ENCODE data around the gene NTF3.

DNA sequence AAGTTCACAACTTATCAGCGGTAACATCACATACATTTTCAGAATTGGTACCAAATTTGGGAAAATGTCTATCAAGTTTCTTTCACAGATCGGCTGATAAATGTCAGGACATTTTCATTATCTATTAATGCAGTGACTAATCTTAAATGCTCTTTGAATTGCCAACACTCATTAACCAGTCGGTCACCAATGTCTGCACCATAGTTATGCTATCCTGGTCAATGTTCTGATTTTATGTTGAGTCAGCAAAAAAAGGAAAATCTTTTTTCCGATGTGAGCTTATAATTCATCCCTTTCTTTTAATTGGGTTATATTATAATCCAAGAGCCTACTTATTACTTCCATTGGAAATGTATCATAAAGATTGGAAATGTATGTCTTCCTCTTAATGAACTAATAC is 77.2 kb downstream of the NTF3 start:
- TF ChIP-seq POLR2AphosphoS5 (IDR thresholded peaks at IDR 0.05; ENCODE audit: low read depth, low read length), result no peak
- TF ChIP-seq, protein P1, sequence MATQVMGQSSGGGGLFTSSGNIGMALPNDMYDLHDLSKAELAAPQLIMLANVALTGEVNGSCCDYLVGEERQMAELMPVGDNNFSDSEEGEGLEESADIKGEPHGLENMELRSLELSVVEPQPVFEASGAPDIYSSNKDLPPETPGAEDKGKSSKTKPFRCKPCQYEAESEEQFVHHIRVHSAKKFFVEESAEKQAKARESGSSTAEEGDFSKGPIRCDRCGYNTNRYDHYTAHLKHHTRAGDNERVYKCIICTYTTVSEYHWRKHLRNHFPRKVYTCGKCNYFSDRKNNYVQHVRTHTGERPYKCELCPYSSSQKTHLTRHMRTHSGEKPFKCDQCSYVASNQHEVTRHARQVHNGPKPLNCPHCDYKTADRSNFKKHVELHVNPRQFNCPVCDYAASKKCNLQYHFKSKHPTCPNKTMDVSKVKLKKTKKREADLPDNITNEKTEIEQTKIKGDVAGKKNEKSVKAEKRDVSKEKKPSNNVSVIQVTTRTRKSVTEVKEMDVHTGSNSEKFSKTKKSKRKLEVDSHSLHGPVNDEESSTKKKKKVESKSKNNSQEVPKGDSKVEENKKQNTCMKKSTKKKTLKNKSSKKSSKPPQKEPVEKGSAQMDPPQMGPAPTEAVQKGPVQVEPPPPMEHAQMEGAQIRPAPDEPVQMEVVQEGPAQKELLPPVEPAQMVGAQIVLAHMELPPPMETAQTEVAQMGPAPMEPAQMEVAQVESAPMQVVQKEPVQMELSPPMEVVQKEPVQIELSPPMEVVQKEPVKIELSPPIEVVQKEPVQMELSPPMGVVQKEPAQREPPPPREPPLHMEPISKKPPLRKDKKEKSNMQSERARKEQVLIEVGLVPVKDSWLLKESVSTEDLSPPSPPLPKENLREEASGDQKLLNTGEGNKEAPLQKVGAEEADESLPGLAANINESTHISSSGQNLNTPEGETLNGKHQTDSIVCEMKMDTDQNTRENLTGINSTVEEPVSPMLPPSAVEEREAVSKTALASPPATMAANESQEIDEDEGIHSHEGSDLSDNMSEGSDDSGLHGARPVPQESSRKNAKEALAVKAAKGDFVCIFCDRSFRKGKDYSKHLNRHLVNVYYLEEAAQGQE (IDR thresholded peaks at IDR 0.05; ENCODE audit: insufficient read depth in 1 of 2, low read depth in 2 of 2, low read length in 2 of 2), result no peak
- no peak for TF ChIP-seq TAF1 (IDR thresholded peaks at IDR 0.05; ENCODE audit: borderline replicate concordance, insufficient read depth, low read length)
- no peak for TF ChIP-seq SIN3A (IDR thresholded peaks at IDR 0.05; ENCODE audit: borderline replicate concordance, insufficient read depth, low read length)

Measured in PFSK-1 (cell line).